ENCODE results near the gene MYBBP1A.

Gene MYBBP1A

DNA sequence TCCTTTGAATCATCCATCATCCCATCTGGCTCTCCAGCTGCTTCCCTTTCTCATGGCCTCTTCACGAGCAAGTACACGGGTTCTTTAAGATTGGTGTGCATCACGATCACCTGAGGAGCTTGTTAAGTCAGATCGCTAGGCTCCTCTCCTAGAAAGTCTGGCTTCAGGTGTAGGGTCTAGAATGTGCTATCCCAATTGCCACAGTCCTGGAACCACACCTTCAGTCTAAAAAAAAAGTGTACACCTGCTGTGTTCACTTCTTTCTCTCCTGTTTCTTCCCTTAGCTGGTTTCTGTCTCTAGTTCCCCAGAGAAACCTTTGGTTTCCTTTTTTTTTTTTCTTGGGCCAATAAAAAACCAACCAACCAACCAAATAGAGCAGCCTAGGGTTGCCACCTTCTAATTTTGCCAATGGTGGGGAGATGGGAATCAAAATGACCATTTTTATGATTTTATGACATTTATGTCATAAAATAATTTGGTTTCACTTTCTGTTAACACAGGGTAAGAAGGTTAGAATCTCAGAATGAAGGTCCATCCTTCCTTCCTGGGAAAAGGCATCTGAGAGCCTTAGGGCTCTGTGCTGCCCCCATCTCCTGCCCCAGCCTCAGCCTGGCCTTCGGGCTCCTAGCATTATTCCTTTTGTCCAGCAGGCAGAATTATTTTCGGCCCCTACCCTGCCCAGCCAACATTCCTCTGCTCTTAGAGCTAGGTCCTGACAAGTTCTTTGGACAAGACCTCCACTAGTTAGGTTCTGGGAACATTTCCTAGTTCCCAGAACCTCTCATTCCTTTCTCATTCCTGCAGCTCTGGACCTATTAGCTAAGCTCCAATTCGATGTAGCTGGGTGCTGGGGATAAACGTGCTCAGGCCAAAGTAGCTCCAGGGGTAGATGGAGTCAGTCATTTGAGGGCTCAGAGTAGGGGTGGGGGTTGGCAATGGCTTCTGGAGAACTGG lies 7.1 kb upstream of the MYBBP1A start:
- Histone ChIP-seq H3K36me3 (replicated peaks; ENCODE audit: low read depth, low read length) (no peaks in the 10 kb centered on the region), H3K4me2 (ENCODE audit: low read length) (peak overlapping the region; percentile 77), H3K9ac (ENCODE audit: low read length) (peak overlapping the region; percentile 6; the same call in 1 of the 2 replicates), H3K79me2 (ENCODE audit: low read length) (no peaks in the 10 kb centered on the region), H3K4me1 (ENCODE audit: low read length) (peaks cover 54% of the 10 kb centered on the region), H3K4me3 (ENCODE audit: low read length) (peak overlapping the region; percentile 53), H3K9me3 (ENCODE audit: insufficient read depth, low read length) (no peaks in the 10 kb centered on the region), H3K27ac (ENCODE audit: low read length) (peak overlapping the region; percentile 75), H3K27me3 (ENCODE audit: low read depth, low read length) (no peaks in the 10 kb centered on the region), H4K20me1 (ENCODE audit: insufficient read depth, low read length) (no peaks in the 10 kb centered on the region), H2AFZ (ENCODE audit: low read depth, low read length) (0 out of 2 replicates have a peak overlapping the region, but pooled peaks have one; percentile 20)
- TF ChIP-seq, protein P1, sequence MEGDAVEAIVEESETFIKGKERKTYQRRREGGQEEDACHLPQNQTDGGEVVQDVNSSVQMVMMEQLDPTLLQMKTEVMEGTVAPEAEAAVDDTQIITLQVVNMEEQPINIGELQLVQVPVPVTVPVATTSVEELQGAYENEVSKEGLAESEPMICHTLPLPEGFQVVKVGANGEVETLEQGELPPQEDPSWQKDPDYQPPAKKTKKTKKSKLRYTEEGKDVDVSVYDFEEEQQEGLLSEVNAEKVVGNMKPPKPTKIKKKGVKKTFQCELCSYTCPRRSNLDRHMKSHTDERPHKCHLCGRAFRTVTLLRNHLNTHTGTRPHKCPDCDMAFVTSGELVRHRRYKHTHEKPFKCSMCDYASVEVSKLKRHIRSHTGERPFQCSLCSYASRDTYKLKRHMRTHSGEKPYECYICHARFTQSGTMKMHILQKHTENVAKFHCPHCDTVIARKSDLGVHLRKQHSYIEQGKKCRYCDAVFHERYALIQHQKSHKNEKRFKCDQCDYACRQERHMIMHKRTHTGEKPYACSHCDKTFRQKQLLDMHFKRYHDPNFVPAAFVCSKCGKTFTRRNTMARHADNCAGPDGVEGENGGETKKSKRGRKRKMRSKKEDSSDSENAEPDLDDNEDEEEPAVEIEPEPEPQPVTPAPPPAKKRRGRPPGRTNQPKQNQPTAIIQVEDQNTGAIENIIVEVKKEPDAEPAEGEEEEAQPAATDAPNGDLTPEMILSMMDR (IDR thresholded peaks at IDR 0.05; ENCODE audit: low read depth, low read length): no peak
- no peak for TF ChIP-seq EZH2phosphoT487 (IDR thresholded peaks at IDR 0.05; ENCODE audit: low read depth)

DNA sequence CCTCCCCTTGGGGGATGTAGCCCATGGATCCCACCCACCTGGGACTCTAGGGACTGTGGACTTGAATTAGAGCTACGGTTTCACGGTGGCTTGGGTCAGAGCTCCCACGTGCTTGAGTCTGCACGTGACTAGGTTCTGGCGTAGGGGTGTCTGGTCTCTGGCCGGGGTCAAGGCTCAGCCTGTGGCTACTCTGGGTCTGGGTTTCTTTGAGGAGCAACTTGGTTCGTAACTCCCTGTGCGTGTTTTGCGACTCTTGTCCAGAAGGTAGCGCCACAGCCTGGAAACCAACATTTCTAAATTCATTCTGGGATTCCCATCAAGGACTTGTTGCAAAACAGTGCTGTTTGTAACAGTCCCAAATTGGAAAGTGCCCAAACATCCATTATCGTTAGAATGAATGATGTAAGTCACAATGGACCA lies 5.7 kb upstream of the MYBBP1A start:
- Histone ChIP-seq H2AFZ (ENCODE audit: low read depth, low read length) (peak overlapping the region; percentile 13; the same call in 1 of the 2 replicates), H3K9ac (ENCODE audit: low read length) (peak overlapping the region; percentile 12; the same call in 1 of the 2 replicates), H4K20me1 (ENCODE audit: insufficient read depth, low read length) (no peaks in the 10 kb centered on the region), H3K79me2 (ENCODE audit: low read length) (peaks cover 2% of the 10 kb centered on the region), H3K4me1 (ENCODE audit: low read length) (peaks cover 66% of the 10 kb centered on the region), H3K36me3 (replicated peaks; ENCODE audit: low read depth, low read length) (no peaks in the 10 kb centered on the region), H3K27ac (ENCODE audit: low read length) (peak overlapping the region; percentile 75; the same call in 1 of the 2 replicates), H3K4me3 (ENCODE audit: low read length) (no peak overlapping the region), H3K27me3 (ENCODE audit: low read depth, low read length) (no peaks in the 10 kb centered on the region), H3K9me3 (ENCODE audit: insufficient read depth, low read length) (no peaks in the 10 kb centered on the region), H3K4me2 (ENCODE audit: low read length) (peak overlapping the region; percentile 36)
- no peak for TF ChIP-seq EZH2phosphoT487 (IDR thresholded peaks at IDR 0.05; ENCODE audit: low read depth)
- TF ChIP-seq, protein P1 (IDR thresholded peaks at IDR 0.05; ENCODE audit: low read depth, low read length): peak; percentile 19; the same call in 1 of the 2 replicates

DNA sequence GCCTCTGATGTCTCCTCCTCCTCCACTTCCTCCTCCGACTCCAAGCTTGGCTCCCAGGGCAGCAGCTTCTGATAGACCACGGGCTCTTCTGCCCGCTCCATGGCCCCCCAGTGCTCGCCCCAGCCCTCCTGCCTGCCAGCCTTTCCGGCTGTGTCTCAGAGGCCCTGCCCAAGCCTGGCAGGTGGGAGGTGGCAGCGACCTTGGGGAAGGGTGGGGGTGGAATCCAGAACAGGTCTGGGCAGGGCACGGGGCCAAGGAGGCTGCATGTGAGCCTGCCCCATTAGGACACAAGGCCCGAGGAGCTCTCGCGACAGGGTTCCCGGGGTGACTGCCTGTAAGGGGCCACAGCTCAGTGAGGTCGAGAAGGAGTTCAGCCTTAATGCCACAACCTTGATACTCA lies 5.2 kb upstream of the MYBBP1A start, which contains the start of gene GGT6:
TSS of gene GGT6 (minus strand) at position 157 of the 400 bp plus-strand sequence. CDS start at position 101, 56 bp downstream.
- peak within 1 kb of the TSS; percentile 12; the same call in 1 of the 2 replicates for H3K9ac ChIP-seq (ENCODE audit: low read length)
- H3K4me1 ChIP-seq (ENCODE audit: low read length): peaks cover 66% of the 10 kb centered on the region
- H3K36me3 ChIP-seq (replicated peaks; ENCODE audit: low read depth, low read length): no peaks in the 10 kb centered on the region
- H3K4me2 ChIP-seq (ENCODE audit: low read length): peak within 1 kb of the TSS; percentile 36
- no peak within 1 kb of the TSS for H3K4me3 ChIP-seq (ENCODE audit: low read length)
- no peaks in the 10 kb centered on the region for H3K9me3 ChIP-seq (ENCODE audit: insufficient read depth, low read length)
- H2AFZ ChIP-seq (ENCODE audit: low read depth, low read length): peak within 1 kb of the TSS; percentile 77
- H3K27ac ChIP-seq (ENCODE audit: low read length): peak within 1 kb of the TSS; percentile 75; the same call in 1 of the 2 replicates
- peaks cover 6% of the 10 kb centered on the region for H3K79me2 ChIP-seq (ENCODE audit: low read length)
- TF ChIP-seq EZH2phosphoT487 (IDR thresholded peaks at IDR 0.05; ENCODE audit: low read depth): no peak
- TF ChIP-seq, protein P1 (IDR thresholded peaks at IDR 0.05; ENCODE audit: low read depth, low read length): no peak
- H4K20me1 ChIP-seq (ENCODE audit: insufficient read depth, low read length): no peaks in the 10 kb centered on the region
- H3K27me3 ChIP-seq (ENCODE audit: low read depth, low read length): no peaks in the 10 kb centered on the region

DNA sequence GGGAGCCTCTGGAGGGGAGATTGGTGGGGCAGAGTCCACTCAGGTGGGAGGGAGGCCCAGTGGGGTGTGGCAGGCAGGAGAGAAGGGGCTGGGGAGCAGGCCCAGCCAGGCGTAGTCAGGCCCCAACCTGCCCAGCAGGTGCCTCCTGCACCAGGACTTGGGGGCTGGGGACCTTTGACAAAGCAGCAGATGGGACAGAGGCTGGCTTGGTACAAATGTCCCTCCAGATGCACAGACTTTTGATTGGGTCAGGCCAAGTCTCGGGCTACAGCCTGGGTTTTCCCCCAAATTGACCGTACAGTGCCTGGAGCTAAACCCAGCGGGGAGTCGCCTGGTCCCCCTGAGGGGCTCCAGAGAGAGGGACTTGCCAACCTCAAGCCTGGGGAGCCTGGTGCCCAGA lies 4.8 kb upstream of the MYBBP1A start:
- peak overlapping the region; percentile 77 for H2AFZ ChIP-seq (ENCODE audit: low read depth, low read length)

More for the DNA sequence above, 4.8 kb upstream of the MYBBP1A start:
- Histone ChIP-seq H3K4me1 (ENCODE audit: low read length) (peaks cover 63% of the 10 kb centered on the region), H4K20me1 (ENCODE audit: insufficient read depth, low read length) (no peaks in the 10 kb centered on the region), H3K4me2 (ENCODE audit: low read length) (peak overlapping the region; percentile 36), H3K9ac (ENCODE audit: low read length) (peak overlapping the region; percentile 10; the same call in 1 of the 2 replicates), H3K36me3 (replicated peaks; ENCODE audit: low read depth, low read length) (no peaks in the 10 kb centered on the region), H3K27me3 (ENCODE audit: low read depth, low read length) (no peaks in the 10 kb centered on the region), H3K4me3 (ENCODE audit: low read length) (no peak overlapping the region), H3K27ac (ENCODE audit: low read length) (peak overlapping the region; percentile 33; the same call in 1 of the 2 replicates), H3K9me3 (ENCODE audit: insufficient read depth, low read length) (no peaks in the 10 kb centered on the region), H3K79me2 (ENCODE audit: low read length) (peaks cover 11% of the 10 kb centered on the region)
- TF ChIP-seq EZH2phosphoT487 (IDR thresholded peaks at IDR 0.05; ENCODE audit: low read depth): no peak
- TF ChIP-seq, protein P1 (IDR thresholded peaks at IDR 0.05; ENCODE audit: low read depth, low read length): no peak
